VCaP (cell line): ENCODE results near the gene SLC23A2.

Experiments used
- H3K27ac ChIP-seq: fragments of 450-650 bp; 2 replicates; pipeline ENCODE4 v1.5.1; 2017
- TF ChIP-seq, protein P1 (sequence below): fragments of 450-650 bp; conservative IDR thresholded peaks from 2 replicates; pipeline ENCODE4 v1.5.1; 2017; ENCODE audit warnings: mild to moderate bottlenecking, moderate library complexity

Gene SLC23A2

GRCh38 chr20:4967752-4968477 is 33.4 kb downstream of the SLC23A2 start:
- TF ChIP-seq, protein P1, sequence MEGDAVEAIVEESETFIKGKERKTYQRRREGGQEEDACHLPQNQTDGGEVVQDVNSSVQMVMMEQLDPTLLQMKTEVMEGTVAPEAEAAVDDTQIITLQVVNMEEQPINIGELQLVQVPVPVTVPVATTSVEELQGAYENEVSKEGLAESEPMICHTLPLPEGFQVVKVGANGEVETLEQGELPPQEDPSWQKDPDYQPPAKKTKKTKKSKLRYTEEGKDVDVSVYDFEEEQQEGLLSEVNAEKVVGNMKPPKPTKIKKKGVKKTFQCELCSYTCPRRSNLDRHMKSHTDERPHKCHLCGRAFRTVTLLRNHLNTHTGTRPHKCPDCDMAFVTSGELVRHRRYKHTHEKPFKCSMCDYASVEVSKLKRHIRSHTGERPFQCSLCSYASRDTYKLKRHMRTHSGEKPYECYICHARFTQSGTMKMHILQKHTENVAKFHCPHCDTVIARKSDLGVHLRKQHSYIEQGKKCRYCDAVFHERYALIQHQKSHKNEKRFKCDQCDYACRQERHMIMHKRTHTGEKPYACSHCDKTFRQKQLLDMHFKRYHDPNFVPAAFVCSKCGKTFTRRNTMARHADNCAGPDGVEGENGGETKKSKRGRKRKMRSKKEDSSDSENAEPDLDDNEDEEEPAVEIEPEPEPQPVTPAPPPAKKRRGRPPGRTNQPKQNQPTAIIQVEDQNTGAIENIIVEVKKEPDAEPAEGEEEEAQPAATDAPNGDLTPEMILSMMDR, result no peak
- peak overlapping the region; percentile 83 for H3K27ac ChIP-seq

DNA sequence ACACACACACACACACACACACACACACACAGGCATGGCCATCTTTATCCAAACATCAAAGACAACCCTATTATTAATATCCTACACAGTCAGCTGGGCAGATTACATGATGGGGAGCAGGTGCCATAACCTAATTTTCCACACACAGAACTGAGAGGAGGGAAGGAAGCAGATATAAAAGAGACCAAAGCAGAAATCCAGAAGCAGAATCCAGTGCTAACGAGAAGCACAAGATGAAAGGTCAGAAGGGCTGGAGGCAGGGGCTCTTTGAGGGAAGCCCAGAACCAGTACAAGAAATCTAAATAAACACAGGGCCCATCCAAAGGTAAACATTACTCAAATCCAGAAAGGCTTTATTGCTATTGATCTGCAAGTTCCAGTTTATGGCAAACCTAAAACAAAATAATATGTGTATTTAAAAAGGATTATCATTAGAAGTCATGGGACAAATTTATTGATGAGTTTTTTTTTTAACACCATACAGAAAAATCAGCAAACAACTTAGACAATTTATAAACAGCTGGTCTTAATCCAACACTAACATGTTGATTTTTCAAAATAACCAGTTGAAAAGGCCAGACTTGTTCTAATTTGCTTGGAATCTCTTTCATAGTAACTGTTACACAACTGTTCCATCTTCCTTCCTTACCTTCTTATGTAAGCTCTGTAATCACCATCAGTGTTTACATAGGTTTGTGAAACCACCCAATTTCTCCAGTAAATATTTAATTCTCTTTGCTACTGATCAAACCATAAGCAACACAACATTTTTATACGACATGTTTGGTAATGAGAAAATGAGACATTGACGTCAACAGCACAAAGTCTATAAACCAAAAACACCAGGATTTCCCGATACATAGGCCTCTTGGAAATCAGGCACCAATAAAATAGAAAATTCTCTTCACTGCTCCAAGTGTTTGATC is 34.2 kb downstream of the SLC23A2 start:
- peak overlapping the region; percentile 83 for H3K27ac ChIP-seq
- TF ChIP-seq, protein P1, result no peak

- TF ChIP-seq, protein P1, result no peak
- H3K27ac ChIP-seq, result no peak overlapping the region
Measured at GRCh38 chr20:4962241-4962855, 39.0 kb downstream of the SLC23A2 start.

- no peak overlapping the region for H3K27ac ChIP-seq
- TF ChIP-seq, protein P1, result no peak
Measured at GRCh38 chr20:4961746-4962145, 39.6 kb downstream of the SLC23A2 start.

DNA sequence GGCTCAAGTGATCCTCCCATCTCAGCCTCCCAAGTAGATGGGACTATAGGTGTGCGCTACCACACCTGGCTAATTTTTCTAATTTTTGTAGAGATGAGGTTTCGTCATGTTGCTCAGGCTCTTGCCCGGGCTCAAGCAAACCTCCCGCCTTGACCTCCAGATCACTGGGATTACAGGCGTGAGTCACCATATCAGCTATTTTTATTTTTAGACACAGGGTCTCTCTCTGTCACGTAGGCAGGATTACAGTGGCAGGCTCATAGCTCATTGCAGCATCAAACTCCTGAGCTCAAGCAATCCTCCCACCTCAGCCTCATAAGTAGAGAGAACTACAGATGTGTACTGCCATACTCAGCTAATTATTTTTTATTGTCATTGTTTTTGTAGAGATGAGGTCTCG is 41.7 kb downstream of the SLC23A2 start:
- TF ChIP-seq, protein P1, result no peak
- peak overlapping the region; percentile 19 for H3K27ac ChIP-seq

- H3K27ac ChIP-seq, result no peak overlapping the region
- TF ChIP-seq, protein P1, result no peak
Measured at GRCh38 chr20:4957939-4958362, 43.4 kb downstream of the SLC23A2 start.

- TF ChIP-seq, protein P1, result no peak
- no peak overlapping the region for H3K27ac ChIP-seq
Measured at GRCh38 chr20:4957187-4957586, 44.1 kb downstream of the SLC23A2 start.
